ELR (cell line): ENCODE data around the gene NAV1.
"Not testable (repeated sequence)": the region's sequence is repeated elsewhere in the genome, so short reads cannot be mapped to it uniquely, and the experiment has no call there.

Experiments
- DNase-seq: peaks from one replicate; pipeline ENCODE4 v3.0.0-alpha.2; 2015; ENCODE audit warnings: low read depth

The NAV1 gene

DNA sequence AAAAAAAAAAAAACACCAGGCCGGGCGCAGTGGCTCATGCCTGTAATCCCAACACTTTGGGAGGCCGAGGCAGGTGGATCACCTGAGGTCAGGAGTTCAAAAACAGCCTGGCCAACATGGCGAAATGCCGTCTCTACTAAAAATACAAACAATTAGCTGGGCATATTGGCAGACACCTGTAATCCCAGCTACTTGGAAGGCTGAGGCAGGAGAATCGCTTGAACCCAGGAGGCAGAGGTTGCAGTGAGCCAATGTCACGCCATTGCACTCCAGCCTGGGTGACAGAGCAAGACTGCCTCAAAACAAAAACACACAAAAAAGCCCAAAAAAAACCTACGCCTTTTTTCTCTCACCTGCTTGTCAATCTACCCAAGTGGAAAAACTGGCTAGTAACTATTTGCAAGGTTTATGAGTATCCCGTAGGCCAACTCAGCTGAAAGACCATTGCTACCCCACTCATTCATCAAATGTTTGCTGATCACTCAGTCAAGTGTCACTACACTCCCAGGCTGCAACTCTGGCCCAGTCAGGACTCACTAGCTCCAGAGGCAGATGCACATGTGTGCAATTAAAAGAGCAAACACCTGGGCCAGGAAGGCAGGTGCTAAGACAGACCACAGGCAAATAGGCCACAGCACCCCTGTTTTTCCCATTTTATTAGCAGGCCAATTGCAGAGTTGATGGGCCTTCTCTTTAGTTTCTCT is 34.0 kb upstream of the NAV1 start:
- no peak for DNase-seq

DNA sequence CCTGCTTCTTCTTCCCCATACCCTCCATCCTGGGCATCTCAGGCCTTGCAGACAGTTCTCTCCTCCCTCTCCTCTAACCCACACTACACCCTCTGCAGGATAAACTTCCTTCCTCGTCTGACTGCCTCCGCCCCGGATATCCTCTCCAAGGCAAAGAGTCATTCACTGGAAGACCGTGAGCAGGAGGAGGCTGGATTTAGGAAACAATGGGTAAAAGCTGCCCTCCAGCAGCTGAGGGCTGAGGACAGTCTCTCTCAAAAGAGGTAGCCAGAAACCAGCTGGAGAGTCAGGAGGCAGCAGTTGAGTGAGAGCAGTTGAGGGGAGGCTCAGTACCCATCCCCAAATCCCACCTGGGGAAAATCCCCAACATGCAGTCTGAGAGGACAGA is 33.4 kb upstream of the NAV1 start:
- DNase-seq = peak; percentile 85

DNA sequence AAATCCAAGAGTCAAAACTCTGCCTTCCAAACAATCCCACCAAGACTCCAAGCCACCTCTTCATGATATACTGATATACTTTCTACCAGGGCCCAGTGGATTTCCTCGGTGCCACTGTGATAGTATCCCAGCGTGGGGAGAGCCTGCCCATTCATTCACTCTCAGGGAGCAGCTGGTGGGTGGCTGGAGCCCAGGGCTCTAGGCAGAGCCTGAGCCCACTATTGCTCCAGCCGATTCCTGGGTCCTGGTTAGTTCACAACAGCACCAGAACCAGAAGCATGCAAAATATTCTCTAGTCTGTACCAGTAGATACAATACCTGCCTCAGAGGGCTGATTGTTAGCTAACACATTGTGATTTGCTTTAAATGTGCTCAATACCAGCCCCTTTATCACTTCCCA is 32.8 kb upstream of the NAV1 start:
- no peak for DNase-seq

DNA sequence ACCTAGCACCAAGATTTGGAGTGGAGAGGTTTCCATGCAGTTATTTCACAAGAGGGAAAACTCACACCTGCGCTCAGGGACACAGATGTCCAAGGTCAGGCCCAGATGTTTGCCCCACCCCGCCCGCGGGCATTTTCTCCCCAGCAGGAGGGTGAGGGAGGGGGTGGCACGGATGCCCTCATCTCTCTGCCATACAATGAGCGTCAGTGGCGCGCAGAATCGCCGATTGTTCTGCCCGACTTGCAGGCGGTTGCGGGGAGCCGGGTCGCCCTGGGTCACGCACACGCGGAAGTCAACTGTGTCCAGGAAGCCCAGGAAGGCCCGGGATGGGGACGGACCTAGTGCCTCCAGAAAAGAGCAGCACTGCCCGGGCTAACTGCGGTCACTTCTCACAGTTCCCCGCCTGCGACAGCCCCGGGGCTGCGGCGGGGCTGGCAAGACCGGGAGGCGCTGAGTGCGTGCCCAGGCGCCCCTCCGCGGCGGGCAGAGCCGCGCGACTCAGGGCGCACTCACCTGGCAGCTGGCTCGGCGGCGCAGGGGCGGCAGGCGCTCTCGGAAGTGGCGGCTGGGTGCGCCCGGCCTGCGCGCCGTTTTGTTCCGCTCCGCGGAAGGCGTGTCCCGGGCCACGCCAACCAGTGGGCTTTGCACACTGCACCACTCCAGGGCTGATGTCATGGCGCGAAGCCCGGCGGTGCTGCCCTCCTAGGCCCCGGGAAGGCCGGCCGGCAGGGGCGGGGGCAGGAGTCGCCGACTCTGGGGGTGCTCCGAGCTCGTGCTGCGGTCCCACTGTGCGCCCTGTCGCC is 32.2 kb upstream of the NAV1 start, which contains the start of gene CSRP1:
Gene CSRP1, minus strand, starts transcription at position 567 of the 803 bp plus-strand sequence. CDS start 10,820 bp downstream, outside the sequence.
- DNase-seq = peak; percentile 88

DNA sequence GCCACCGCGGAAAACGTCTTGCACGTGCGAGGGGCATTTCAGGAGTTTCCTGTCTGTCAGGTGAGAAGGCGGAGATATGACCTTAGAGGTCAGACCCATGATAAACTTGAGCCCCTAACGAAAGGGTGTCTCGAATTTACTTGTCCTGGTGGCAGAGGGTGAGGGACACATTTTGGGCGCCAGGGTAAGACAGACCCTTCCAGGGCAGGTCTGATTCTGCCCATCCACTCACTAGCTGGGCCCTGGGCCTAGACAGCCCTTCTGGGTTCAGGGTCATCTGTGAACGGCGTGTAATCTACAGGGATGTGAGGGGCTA is 31.6 kb upstream of the NAV1 start:
- DNase-seq = no peak

DNA sequence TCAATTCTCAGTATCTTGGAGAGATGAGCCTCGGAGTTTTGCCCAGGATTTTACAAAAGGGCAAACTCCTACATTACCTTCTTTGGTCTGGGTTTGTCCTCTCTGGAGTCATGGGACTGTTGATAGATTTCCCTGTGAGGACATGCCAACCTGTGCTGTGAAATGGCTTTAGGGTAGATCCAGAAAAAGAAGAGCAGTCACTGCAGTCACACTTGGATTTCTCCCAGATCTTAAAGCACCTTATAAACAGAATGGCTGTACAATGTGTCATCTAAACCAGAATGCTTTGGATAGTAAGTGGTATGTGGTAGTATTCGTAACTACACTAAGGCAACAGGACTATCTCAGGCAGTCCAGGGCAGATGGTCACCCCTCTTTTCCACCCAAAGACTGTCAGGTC is 30.1 kb upstream of the NAV1 start:
- peak; percentile 86 for DNase-seq

DNA sequence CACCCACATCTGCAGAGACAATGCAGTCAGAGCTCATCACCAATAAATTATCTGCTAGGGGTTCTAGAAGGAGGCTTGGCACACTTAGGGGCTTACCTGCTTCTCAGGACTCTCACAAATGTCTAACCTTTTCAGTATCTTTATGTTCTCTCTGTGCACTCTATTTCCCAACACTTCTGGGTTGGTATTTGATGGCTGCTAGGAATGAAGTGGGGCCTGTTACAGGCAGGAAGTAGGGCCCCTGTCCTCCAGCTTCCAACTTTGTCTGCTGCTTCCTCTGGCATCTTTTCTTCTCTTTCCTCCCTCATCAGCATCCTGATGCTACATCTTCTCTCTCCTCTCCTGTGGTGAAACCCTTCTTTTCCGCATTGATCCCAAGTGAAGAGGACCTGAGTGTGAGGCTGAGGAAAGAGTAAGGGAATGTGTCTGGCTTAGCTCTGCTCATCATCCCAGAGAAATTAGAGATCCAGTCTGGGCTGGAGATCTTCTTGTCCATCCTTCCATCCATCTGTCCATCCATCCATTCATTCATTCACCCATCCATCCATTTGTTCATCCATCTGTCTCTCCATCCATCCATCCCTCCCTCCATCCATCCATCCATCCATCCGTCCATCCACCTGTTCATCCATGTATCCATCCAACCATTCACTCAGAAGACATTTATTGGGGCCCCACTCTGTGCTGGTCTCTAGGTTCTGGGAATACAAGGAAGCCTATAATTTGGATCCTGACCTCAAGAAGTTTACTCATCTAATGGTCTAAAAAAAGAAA is 29.1 kb upstream of the NAV1 start:
- no peak for DNase-seq

DNA sequence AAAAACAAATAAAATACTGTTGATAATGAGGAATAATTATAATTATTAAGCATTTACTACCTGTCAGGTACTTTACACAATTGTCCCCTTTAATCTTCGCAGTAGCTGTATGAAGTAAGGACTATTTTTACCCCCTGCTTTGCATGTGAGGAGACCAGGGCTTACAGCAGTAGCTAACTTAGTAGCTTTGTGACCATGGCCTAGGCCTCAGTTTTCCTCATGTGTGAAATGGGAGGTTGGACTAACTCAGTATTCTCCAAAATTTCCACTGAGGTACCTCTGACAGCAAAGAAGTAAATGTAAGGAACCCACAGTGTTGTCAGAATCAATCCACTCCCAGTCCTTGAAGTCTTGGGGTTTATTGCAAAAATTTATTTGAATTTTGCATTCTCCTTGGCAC is 28.2 kb upstream of the NAV1 start:
- no peak for DNase-seq

DNA sequence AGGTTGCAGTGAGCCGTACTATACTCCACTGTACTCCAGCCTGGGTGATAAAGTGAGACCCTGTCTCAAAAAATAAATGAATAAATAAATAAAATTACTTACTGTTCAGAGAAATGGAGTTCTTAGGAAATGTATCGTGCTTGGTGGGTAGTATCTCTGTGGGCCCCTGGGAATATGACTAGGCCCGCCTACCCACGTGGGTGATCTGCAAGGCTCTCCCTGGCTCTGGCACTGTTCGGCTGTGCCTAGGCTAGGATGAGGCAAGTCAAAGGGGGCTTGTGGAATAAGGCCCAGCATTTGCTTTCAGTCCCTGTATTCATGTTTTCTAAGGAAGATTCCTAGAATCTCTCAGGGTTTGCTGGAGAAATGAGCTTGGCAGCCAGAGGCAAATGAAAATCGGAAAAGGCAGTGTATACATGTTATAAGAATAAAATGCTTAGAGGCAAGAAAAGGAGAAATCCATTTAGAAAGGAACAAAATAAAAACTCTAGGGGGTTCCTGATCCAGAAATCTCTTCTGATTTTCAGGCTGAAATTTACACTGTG is 27.5 kb upstream of the NAV1 start:
- no peak for DNase-seq

DNA sequence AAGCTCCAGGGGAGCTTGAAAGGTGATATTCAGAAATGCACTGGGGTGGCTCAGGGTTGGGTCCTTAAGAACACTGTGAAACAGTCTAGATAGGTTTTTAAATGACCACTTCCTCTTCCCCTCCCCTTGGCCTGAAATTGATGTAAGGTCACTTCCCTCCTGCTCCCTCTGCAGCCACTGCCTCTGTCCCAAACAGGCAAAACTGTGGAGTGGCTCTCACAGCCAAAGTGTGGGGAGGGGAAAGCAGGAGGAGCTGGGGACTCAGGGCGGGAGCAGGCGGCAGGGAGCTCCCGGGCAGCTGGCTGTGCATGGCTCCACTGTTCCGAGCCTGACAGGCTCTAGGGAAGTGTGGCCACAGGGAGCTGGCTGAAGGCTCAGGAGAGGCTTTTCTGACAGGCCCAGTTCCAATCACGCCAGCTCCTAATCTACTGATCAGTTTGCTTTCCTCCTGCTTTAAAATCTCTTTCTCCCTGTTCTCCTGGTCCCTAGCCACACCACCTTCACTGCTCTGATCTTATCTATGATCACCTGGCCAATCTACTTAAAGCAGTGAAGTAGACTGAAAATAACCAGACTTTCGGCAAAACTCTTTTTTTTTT is 26.9 kb upstream of the NAV1 start:
- DNase-seq = no peak

DNA sequence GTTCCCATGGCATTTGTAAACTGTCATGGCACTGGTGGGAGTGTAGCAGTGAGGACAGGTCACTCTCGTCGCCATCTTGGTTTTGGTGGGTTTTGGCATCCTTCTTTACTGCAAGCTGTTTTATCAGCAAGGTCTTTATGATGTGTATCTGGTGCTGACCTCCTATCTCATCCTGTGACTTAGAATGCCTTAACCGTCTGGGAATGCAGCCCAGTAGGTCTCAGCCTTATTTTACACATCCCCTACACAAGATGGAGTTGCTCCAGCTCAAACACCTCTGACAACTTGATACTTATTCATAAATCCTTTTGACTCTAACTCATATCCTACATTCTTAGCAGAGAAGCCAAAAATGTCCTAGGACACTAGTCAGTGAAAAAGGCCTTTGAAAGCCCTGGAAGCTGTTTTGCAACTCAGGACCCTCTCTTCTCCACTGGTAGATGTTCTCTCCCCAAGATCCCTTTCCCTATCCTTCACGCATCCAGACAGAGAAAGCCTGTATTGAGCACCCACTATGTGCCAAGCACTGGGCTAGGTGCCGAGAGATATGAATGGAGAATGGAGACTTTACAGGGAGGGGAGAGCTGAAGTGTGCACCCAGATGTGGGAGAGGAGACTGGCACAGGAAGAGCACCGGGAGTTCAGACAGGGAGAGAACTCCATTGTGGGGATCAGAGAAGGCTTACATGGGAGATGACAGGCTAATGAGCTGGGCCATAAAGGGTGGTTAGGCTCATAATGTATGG is 25.3 kb upstream of the NAV1 start:
- DNase-seq = no peak

DNA sequence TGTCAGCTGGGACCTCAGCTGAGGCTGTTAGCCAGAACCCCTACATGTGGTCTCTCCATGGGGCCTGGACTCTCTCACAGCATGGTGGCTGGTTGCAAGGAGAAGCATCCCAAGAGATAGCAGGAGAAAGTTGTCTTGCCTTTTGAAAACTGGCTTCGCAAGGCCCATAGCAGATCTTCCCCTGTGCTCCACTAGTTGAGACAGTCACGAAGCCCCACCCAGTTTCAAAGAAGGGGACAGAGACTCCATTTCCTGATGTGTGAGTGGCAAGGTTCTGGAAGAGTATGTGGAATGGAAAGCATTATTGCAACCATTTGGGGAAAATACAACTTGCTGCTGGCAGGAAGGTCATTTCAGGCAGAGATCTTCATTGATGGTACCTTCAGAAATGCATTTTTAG is 24.5 kb upstream of the NAV1 start:
- no peak for DNase-seq

DNA sequence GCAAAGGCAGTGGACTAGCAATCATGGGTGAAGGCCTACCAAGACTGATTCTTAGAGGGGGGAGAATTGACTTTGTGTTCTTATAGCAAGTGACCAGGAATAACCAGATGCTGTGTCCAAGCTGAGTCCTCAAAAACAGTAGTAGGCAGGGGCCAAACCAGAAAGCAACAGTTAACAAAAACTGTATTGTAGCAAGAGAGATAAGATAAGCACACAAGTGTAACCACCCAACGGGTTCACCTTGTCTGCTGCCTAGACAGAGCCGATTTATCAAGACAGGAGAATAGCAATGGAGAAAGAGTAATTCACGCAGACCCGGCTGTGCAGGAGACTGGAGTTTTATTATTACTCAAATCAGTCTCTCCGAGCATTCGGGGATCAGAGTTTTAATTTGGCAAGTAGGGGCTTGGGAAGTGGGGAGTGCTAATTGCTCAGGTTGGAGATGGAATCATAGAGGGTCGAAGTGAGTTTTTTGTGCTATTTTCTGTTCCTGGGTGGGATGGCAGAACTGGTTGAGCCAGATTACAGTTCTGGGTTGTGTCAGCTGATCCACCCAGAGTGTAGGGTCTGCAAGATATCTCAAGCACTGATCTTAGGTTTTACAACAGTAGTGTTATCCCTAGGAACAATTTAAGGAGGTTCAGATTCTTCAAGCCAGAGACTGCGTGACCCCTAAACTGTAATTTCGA is 23.7 kb upstream of the NAV1 start:
- no peak for DNase-seq

DNA sequence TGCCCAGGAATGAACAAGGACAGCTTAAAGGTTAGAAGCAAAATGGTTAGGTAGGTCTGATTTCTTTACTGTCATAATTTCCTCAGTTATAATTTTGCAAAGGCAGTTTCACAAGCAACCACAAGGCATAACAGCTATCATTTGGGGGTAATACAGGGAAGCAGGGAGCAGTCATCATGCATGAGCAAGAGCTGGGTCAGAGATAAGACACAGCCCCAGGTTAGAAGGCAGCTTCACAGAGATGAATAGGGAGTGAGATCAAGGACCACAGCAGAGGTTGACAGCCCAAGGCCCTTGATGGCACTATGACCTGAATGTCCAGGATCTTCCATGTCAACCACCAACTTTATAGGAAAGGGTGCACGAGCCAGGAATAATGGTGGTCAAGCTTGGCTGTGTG is 23.0 kb upstream of the NAV1 start:
- peak; percentile 53 for DNase-seq

DNA sequence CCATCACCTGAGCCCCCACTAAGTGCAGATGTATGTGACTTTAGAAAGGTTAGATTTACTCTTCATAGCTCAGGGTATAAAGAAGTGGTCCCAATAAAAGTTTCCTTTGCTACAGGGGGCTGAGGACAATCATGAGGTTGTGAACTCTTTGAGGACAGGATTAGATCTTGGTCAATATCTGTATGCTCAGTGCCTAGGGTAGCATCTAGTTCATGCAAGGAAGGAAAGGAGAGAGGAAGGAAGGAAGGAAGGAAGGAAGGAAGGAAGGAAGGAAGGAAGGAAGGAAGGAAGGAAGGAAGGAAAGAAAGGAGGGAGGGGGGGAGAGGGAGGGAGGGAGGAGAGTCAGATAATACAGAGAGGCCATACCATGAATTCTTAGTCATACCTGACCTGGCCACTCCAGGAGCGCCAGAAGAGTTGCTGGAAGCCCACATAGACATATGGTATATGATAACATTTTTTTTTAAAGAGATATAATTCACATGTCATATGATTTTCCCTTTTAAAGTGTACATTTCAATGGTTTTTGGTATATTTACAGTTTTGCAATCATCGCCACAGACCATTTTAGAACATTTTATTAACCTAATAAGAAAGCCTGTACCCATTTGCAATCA is 22.3 kb upstream of the NAV1 start:
- DNase-seq = no peak

DNA sequence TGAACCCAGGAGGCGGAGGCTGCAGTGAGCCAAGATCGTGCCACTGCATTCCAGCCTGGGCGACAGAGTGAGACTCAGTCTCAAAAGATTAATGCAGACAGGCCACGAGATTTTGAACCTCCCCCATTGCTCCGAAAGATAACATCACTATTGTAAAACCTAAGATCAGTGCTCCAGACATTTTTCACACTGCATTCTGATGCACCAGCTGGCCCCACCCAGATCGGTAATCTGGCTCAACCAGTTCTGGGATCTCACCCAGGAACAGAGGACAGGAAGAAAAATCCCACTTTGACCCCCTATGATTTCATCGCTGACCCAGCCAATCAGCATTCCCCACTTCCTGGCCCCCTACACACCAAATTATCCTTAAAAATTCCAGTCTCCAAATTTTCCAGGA is 21.3 kb upstream of the NAV1 start:
- no peak for DNase-seq

DNA sequence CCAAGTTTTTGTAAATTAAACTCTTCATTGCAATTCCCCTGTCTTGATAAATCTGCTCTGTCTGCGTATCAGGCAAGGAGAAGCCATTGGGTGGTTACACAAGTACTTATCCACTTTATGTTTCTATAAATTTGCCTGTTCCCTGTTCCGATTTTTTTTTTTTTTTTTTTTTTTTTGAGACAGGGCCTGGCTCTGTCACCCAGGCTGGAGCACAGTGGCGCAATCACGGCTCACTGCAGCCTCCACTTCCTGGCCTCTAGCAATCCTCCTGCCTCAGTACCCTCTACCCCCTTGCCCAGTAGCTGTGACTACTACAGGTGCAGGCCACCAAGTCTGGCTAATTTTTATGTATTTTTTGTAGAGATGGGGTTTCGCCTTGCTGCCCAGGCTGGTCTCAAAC is 20.9 kb upstream of the NAV1 start:
- DNase-seq = no peak

DNA sequence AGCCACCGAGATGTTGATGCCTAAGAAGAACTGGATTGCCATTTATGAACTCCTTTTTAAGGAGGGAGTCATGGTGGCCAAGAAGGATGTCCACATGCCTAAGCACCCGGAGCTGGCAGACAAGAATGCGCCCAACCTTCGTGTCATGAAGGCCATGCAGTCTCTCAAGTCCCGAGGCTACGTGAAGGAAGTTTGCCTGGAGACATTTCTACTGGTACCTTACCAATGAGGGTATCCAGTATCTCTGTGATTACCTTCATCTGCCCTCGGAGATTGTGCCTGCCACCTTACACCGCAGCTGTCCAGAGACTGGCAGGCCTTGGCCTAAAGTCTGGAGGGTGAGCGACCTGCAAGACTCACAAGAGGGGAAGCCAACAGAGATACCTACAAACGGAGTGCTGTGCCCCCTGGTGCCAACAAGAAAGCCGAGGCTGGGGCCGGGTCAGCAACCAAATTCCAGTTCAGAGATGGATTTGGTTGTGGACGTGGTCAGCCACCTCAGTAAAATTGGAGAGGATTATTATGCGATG is 18.8 kb upstream of the NAV1 start:
- not testable (repeated sequence) for DNase-seq

DNA sequence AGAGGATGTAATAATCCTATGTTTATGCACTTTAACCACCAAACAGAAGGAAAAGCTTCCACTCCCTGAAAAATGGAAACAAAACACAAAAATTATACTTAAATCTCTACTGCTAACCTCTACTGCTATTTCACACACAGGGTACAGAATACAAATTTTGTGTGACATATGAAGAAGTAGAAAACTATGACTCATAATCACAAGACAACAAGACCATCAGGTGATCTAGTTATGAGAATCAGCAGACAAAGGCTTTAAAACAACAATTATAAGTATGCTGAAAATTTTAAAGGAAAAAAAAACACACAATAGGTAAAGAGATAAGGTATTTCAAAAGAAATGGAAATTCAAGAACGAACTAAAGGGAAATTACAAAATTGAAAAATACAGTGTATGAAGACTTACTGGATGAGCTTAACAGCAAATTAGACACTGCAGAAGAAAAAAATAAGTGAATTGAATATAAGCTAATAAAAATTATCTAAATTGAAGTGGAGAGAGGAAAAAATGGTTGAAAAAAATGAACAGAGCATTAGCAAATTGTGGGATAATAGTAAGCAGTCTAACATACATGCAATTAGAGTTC is 13.6 kb upstream of the NAV1 start:
- DNase-seq = no peak

DNA sequence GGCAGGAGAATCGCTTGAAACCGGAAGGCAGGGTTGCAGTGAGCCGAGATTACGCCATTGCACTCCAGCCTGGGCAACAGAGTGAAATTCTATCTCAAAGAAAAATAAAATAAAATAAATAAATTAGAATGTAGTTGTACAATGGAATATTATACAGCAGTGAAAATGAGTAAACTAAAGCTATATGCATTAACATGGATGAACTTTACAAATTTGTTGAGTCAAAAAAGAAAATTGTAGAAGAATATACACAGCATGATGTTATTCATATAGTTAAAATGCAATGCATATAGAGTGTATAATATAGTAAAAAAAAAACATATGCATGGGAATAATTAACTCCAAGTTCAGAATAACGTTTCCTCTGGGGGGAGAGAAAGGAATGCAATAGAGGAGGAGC is 11.0 kb upstream of the NAV1 start:
- no peak for DNase-seq
